C4-2B (cell line): ENCODE measurements around the gene NLRP14.

ENCODE experiments used
- ZFX ChIP-seq: fragments of 450-650 bp; IDR thresholded peaks from 2 replicates; pipeline ENCODE4 v1.6.1; 2017
- TF ChIP-seq, protein P1 (sequence below): fragments of 450-650 bp; conservative IDR thresholded peaks from 2 replicates; pipeline ENCODE4 v1.5.1; 2017; ENCODE audit warnings: mild to moderate bottlenecking

GRCh38 chr11:7014118-7014517 is 6.2 kb upstream of the NLRP14 start:
- TF ChIP-seq, protein P1, sequence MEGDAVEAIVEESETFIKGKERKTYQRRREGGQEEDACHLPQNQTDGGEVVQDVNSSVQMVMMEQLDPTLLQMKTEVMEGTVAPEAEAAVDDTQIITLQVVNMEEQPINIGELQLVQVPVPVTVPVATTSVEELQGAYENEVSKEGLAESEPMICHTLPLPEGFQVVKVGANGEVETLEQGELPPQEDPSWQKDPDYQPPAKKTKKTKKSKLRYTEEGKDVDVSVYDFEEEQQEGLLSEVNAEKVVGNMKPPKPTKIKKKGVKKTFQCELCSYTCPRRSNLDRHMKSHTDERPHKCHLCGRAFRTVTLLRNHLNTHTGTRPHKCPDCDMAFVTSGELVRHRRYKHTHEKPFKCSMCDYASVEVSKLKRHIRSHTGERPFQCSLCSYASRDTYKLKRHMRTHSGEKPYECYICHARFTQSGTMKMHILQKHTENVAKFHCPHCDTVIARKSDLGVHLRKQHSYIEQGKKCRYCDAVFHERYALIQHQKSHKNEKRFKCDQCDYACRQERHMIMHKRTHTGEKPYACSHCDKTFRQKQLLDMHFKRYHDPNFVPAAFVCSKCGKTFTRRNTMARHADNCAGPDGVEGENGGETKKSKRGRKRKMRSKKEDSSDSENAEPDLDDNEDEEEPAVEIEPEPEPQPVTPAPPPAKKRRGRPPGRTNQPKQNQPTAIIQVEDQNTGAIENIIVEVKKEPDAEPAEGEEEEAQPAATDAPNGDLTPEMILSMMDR, result no peak
- no peak for TF ChIP-seq ZFX
